H9 (cell line): ENCODE measurements around the gene TMSB10. TPM values are rescaled to one million over a fixed set of nuclear protein-coding genes. Genes with fewer than 3 reads are reported as not detected.

Source experiments
- DNase-seq: peaks from one replicate; pipeline ENCODE4 v3.0.0-alpha.2; 2017
- H2AFZ ChIP-seq: one replicate; pipeline ENCODE4 v1.6.1; 2013; ENCODE audit warnings: mild to moderate bottlenecking, low read length, control low read depth, moderate library complexity
- H2AK5ac ChIP-seq: 2 replicates; pipeline ENCODE4 v1.6.1; 2013; ENCODE audit warnings: low read length, control low read depth, mixed read lengths; ENCODE audit not compliant: insufficient read length
- H2BK120ac ChIP-seq: one replicate; pipeline ENCODE4 v1.6.1; 2013; ENCODE audit warnings: low read depth, mild to moderate bottlenecking, low read length, control low read depth, inconsistent platforms; ENCODE audit not compliant: poor library complexity, severe bottlenecking
- H2BK12ac ChIP-seq: 2 replicates; pipeline ENCODE4 v1.6.1; 2013; ENCODE audit warnings: low read length, control low read depth, mixed read lengths, low read depth; ENCODE audit not compliant: insufficient read length
- H2BK15ac ChIP-seq: 2 replicates; pipeline ENCODE4 v1.6.1; 2013; ENCODE audit warnings: low read depth, low read length, control low read depth
- H2BK20ac ChIP-seq: one replicate; pipeline ENCODE4 v1.6.1; 2013; ENCODE audit warnings: low read depth, mild to moderate bottlenecking, low read length, control low read depth, inconsistent platforms; ENCODE audit not compliant: poor library complexity, severe bottlenecking
- H2BK5ac ChIP-seq: 2 replicates; pipeline ENCODE4 v1.6.1; 2013; ENCODE audit warnings: low read length, control low read depth, mixed read lengths; ENCODE audit not compliant: insufficient read length
- H3K14ac ChIP-seq: 2 replicates; pipeline ENCODE4 v1.6.1; 2013; ENCODE audit warnings: low read length, control low read depth; ENCODE audit not compliant: insufficient read depth
- H3K18ac ChIP-seq: 2 replicates; pipeline ENCODE4 v1.6.1; 2013; ENCODE audit warnings: low read depth, mild to moderate bottlenecking, mixed read lengths, low read length, control low read depth; ENCODE audit not compliant: insufficient read length
- H3K23ac ChIP-seq: 2 replicates; pipeline ENCODE4 v1.6.1; 2013; ENCODE audit warnings: low read length, control low read depth, mixed read lengths, low read depth; ENCODE audit not compliant: insufficient read length
- H3K23me2 ChIP-seq: 2 replicates; pipeline ENCODE4 v1.6.1; 2013; ENCODE audit warnings: low read depth, mild to moderate bottlenecking, mixed read lengths, low read length, control low read depth; ENCODE audit not compliant: insufficient read length, poor library complexity, severe bottlenecking
- H3K27ac ChIP-seq: 2 replicates; pipeline ENCODE4 v1.5.1; 2013; ENCODE audit warnings: low read length, control low read depth, mixed read lengths, low read depth; ENCODE audit not compliant: insufficient read length
- H3K27me3 ChIP-seq: 2 replicates; pipeline ENCODE4 v1.6.1; 2013; ENCODE audit warnings: low read length, control low read depth, inconsistent platforms; ENCODE audit not compliant: insufficient read depth
- H3K4ac ChIP-seq: 2 replicates; pipeline ENCODE4 v1.6.1; 2013; ENCODE audit warnings: low read depth, mild to moderate bottlenecking, control low read depth, inconsistent platforms, low read length, moderate library complexity
- H3K4me1 ChIP-seq: 2 replicates; pipeline ENCODE4 v1.6.1; 2013; ENCODE audit warnings: low read length, control low read depth, inconsistent platforms; ENCODE audit not compliant: insufficient read depth
- H3K4me2 ChIP-seq: 2 replicates; pipeline ENCODE4 v1.6.1; 2013; ENCODE audit warnings: low read length, control low read depth, mixed read lengths; ENCODE audit not compliant: insufficient read length, insufficient read depth
- H3K56ac ChIP-seq: 2 replicates; pipeline ENCODE4 v1.6.1; 2013; ENCODE audit warnings: low read depth, mild to moderate bottlenecking, mixed read lengths, low read length, control low read depth; ENCODE audit not compliant: insufficient read length
- H3K79me1 ChIP-seq: 2 replicates; pipeline ENCODE4 v1.6.1; 2013; ENCODE audit warnings: low read depth, mild to moderate bottlenecking, moderate library complexity, low read length, control low read depth, inconsistent platforms; ENCODE audit not compliant: insufficient read depth, poor library complexity, severe bottlenecking
- H3K79me2 ChIP-seq: 2 replicates; pipeline ENCODE4 v1.6.1; 2013; ENCODE audit warnings: low read length, control low read depth, inconsistent platforms; ENCODE audit not compliant: insufficient read depth
- H3K9ac ChIP-seq: 2 replicates; pipeline ENCODE4 v1.6.1; 2013; ENCODE audit warnings: low read length, control low read depth, mixed read lengths; ENCODE audit not compliant: insufficient read length; ENCODE audit errors: extremely low read depth
- H3K9me3 ChIP-seq: one replicate; pipeline ENCODE4 v1.6.1; 2013; ENCODE audit warnings: low read depth, low read length, inconsistent platforms; ENCODE audit not compliant: control insufficient read depth
- H3T11ph ChIP-seq: one replicate; pipeline ENCODE4 v1.6.1; 2013; ENCODE audit warnings: mild to moderate bottlenecking, low read length, control low read depth, inconsistent platforms
- H4K20me1 ChIP-seq: one replicate; pipeline ENCODE4 v1.6.1; 2013; ENCODE audit not compliant: control insufficient read depth, insufficient read length, insufficient read depth
- H4K5ac ChIP-seq: 2 replicates; pipeline ENCODE4 v1.6.1; 2013; ENCODE audit warnings: low read depth, mild to moderate bottlenecking, mixed read lengths, low read length, control low read depth; ENCODE audit not compliant: insufficient read length
- H4K8ac ChIP-seq: replicated peaks from 2 replicates; pipeline ENCODE4 v1.6.1; 2013; ENCODE audit warnings: low read length, control low read depth, mixed read lengths, low read depth; ENCODE audit not compliant: insufficient read length
- H4K91ac ChIP-seq: 2 replicates; pipeline ENCODE4 v1.6.1; 2013; ENCODE audit warnings: low read depth, mild to moderate bottlenecking, moderate library complexity, mixed read lengths, low read length, control low read depth; ENCODE audit not compliant: insufficient read length
- H3K27ac Mint-ChIP-seq, 3 experiments: 2 replicates in 2 of 3; 3 replicates in 1 of 3; pipeline ENCODE4 v1.8.0; 2020 to 2021; ENCODE audit warnings: mixed read lengths in 3 of 3, mild to moderate bottlenecking in 1 of 3, moderate library complexity in 1 of 3
- H3K27me3 Mint-ChIP-seq: 2 replicates; pipeline ENCODE4 v1.8.0; 2021; ENCODE audit warnings: low read depth, mild to moderate bottlenecking, moderate library complexity, mixed read lengths
- H3K36me3 Mint-ChIP-seq, 3 experiments: 2 replicates in 2 of 3; 3 replicates in 1 of 3; pipeline ENCODE4 v1.8.0; 2020 to 2021; ENCODE audit warnings: low read depth in 3 of 3, mixed read lengths in 3 of 3; ENCODE audit not compliant: insufficient read depth in 1 of 3
- H3K4me1 Mint-ChIP-seq, 2 experiments: 2 replicates each; pipeline ENCODE4 v1.8.0; 2020; ENCODE audit warnings: mixed read lengths in 2 of 2
- H3K4me3 Mint-ChIP-seq, 2 experiments: 2 replicates in 1 of 2; 3 replicates in 1 of 2; pipeline ENCODE4 v1.8.0; 2020 to 2021; ENCODE audit warnings: mild to moderate bottlenecking in 2 of 2, mixed read lengths in 2 of 2, moderate library complexity in 1 of 2
- H3K9me3 Mint-ChIP-seq, 2 experiments: 2 replicates in 1 of 2; 3 replicates in 1 of 2; pipeline ENCODE4 v1.8.0; 2020; ENCODE audit warnings: mild to moderate bottlenecking in 2 of 2, mixed read lengths in 2 of 2, moderate library complexity in 1 of 2
- CTCF ChIP-seq: fragments of 200-600 bp; sonication (generic); conservative IDR thresholded peaks from 3 replicates; pipeline ENCODE4 v1.8.0; 2021; ENCODE audit warnings: antibody characterized with exemption, mild to moderate bottlenecking
- WGBS: extraction: QIAGEN DNeasy Blood & Tissue Kit; methylation state at CpG from one replicate; pipeline ENCODE4 v1.1.7; 2013; ENCODE audit warnings: missing lambda C conversion rate, low lambda C conversion rate, mixed read lengths; ENCODE audit not compliant: insufficient read length; ENCODE audit errors: extremely low coverage; 5-methylcytosine and 5-hydroxymethylcytosine counted together
- total RNA-seq: library from RNA; stranded (reverse); gene quantifications from 2 replicates; pipeline ENCODE4 v1.2.1, GENCODE V29; 2021

Gene TMSB10
- total RNA-seq, 1 experiment from 2014 or later, result 755 TPM

GRCh38 chr2:84873350-84873749 lies 32.1 kb upstream of the TMSB10 start:
- Histone ChIP-seq H3K9me3 (no peaks in the 10 kb centered on the region), H3T11ph (no peak overlapping the region), H3K18ac (no peak overlapping the region), H4K8ac (no peak overlapping the region), H2BK15ac (no peak overlapping the region), H2BK20ac (no peak overlapping the region), H3K23ac (no peak overlapping the region), H4K20me1 (no peaks in the 10 kb centered on the region), H3K14ac (no peak overlapping the region), H3K4ac (no peak overlapping the region), H2BK5ac (no peak overlapping the region), H3K4me1 (no peaks in the 10 kb centered on the region), H2BK120ac (no peak overlapping the region), H4K5ac (no peak overlapping the region), H3K79me1 (no peaks in the 10 kb centered on the region), H3K27me3 (peaks cover 5% of the 10 kb centered on the region; the same call in 1 of the 2 replicates), H3K79me2 (no peaks in the 10 kb centered on the region), H2BK12ac (no peak overlapping the region), H2AK5ac (no peak overlapping the region), H3K9ac (no peak overlapping the region), H3K4me2 (no peak overlapping the region), H3K23me2 (no peaks in the 10 kb centered on the region), H3K27ac (no peak overlapping the region), H2AFZ (no peak overlapping the region), H3K56ac (no peak overlapping the region), H4K91ac (no peak overlapping the region)
- Mint-ChIP-seq H3K27me3 (peaks cover 77% of the 10 kb centered on the region), H3K27ac (no peak overlapping the region), H3K4me1 (no peaks in the 10 kb centered on the region), H3K4me3 (no peak overlapping the region), H3K36me3 (no peaks in the 10 kb centered on the region), H3K9me3 (no peaks in the 10 kb centered on the region)
- TF ChIP-seq CTCF, result no peak
- no CpG with 5 or more reads among the region's 5 CpGs for WGBS
- peak; percentile 1 for DNase-seq
